ENCODE measurements around the gene KLHL26. TPM values are rescaled to one million over a fixed set of nuclear protein-coding genes. Genes with fewer than 3 reads are reported as not detected.

The KLHL26 gene
- total and polyA plus RNA-seq, 2 of the 13 experiments (the other 11 are each of a cell fraction or from before 2014, with no cell fraction given): 1.5 to 1.7 TPM

- TF ChIP-seq, protein P1, sequence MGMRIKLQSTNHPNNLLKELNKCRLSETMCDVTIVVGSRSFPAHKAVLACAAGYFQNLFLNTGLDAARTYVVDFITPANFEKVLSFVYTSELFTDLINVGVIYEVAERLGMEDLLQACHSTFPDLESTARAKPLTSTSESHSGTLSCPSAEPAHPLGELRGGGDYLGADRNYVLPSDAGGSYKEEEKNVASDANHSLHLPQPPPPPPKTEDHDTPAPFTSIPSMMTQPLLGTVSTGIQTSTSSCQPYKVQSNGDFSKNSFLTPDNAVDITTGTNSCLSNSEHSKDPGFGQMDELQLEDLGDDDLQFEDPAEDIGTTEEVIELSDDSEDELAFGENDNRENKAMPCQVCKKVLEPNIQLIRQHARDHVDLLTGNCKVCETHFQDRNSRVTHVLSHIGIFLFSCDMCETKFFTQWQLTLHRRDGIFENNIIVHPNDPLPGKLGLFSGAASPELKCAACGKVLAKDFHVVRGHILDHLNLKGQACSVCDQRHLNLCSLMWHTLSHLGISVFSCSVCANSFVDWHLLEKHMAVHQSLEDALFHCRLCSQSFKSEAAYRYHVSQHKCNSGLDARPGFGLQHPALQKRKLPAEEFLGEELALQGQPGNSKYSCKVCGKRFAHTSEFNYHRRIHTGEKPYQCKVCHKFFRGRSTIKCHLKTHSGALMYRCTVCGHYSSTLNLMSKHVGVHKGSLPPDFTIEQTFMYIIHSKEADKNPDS (CRISPR knock-in tag; IDR thresholded peaks at IDR 0.05): no peak
- TF ChIP-seq GFI1 (CRISPR knock-in tag; IDR thresholded peaks at IDR 0.05; ENCODE audit: borderline replicate concordance): no peak
Observed at GRCh38 chr19:18658366-18658855, 21.6 kb downstream of the KLHL26 start (continued).

DNA sequence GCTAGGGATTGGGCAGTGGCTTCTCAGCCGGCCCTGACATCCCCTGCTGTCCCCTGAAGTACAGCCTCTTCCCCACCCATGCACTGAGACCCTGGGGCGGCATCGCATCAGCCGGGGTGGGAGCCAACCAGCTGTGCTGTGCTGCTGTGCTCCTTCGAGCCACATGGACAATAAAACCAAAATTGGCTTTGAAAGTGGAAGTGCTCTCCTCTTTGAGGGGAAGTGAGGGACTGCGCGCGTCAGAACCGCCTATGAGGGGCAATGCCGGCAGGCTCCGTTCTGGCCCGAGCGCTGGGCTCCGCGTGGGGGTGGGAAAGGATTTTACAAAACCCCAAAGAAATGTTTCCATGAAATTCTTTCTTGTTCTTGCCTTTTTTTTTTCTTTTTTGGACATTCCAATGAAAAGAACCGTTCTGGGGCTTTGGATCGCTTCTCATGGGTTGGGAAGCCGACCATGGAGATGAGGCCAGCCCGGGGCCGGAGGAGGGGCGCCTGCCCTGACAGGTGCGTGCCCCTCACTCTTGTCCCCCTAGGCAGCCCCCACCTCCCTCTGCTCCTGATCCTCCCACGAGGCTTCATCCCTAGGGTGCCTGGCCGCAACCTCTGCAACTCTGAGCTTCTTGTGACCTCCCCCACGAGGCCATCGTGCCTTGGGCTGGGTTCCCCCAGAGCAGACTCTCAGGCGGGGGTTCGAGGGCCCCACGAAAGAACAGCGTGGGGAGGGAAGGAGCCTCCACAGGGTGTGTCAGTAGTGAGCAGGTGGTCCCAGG is 22.6 kb downstream of the KLHL26 start:
- 91% methylated on average over 22 of the region's 30 CpGs for WGBS (ENCODE audit: low lambda C conversion rate)
- Histone ChIP-seq H2AFZ (ENCODE audit: low read length) (no peak overlapping the region), H3K27ac (ENCODE audit: extremely low read length, insufficient read depth, low read length) (no peak overlapping the region), H3K9ac (ENCODE audit: insufficient read depth, low read depth, low read length) (no peak overlapping the region), H4K20me1 (ENCODE audit: insufficient read depth, low read length) (0 out of 2 replicates have a peak, but pooled peaks cover 2% of the 10 kb centered on the region), H3K27me3 (ENCODE audit: control insufficient read depth in 1 of 2, insufficient read depth in 2 of 2, low read length in 2 of 2) (no peaks in the 10 kb centered on the region), H3K79me2 (ENCODE audit: insufficient read depth, low read length) (no peaks in the 10 kb centered on the region), H3K36me3 (replicated peaks in 1 of 2; ENCODE audit: control insufficient read depth in 1 of 2, insufficient read depth in 2 of 2, low read length in 2 of 2) (peaks cover 2% of the 10 kb centered on the region in 2 experiments; a peak in 1 of 5 replicates), H3K4me2 (ENCODE audit: low read depth, low read length) (no peak overlapping the region), H3K4me3 (replicated peaks in 1 of 3; ENCODE audit: insufficient read depth in 1 of 3, low read depth in 2 of 3, low read length in 3 of 3) (no peak overlapping the region), H3K9me3 (ENCODE audit: low read length) (no peaks in the 10 kb centered on the region), H3K4me1 (ENCODE audit: insufficient read depth, low read length) (peaks cover 10% of the 10 kb centered on the region)
- ChIA-PET CTCF (ENCODE audit: low intra/inter-chr PET ratio, low total read pairs) (no interaction called here), POLR2A (no interaction called here)
- BruUV-seq (replicated peaks): no TSS peak
- ATAC-seq: no peak
- DNase-seq (ENCODE audit: low spot score): no peak
- intact Hi-C loops (cut with micrococcal nuclease; ENCODE audit: unreplicated experiment) (no loop called here), in situ Hi-C loops (cut with HindIII; ENCODE audit: extremely low pct_ligation_motif_present, low pct_unique_long_range_greater_than_20kb) (no loop called here)
- no peak for TF ChIP-seq ARID2 (CRISPR knock-in tag; IDR thresholded peaks at IDR 0.05; ENCODE audit: borderline replicate concordance)
- FAIRE-seq: no peak
